ENCODE data around the gene KCNQ1. TPM values are rescaled to one million over a fixed set of nuclear protein-coding genes. Genes with fewer than 3 reads are reported as not detected.

Gene KCNQ1
- total and polyA plus RNA-seq, 2 donors (not counting 3 experiments of a cell fraction or from before 2014, with no cell fraction given), result 0.07 to 0.09 TPM

DNA sequence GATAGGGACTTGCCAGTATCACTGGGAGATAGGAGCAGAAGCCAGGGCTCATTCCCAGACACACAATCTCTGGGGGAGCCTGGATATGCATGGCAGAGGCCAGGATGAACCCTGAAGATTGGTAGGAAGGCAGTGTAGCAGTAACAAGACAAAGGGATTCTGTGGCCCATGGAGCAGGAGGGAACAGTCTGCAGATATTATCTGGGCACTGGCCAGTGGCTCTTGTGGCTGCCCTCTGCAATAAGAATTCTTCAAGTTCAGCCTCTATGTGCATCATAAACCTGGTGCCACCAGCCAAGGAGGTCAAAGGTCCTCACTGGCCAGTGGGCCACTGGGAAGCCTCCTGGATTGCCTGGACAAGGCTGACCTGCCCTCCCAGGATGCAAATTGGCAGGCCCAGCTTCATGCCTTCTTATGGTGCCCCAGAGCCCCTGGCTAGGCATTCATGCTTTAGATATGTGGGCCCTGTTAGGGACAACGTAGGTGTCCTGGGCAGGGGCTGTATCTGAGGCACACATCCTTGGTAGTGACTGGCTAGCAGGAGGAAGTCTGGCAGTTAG lies 225.8 kb downstream of the KCNQ1 start:
- intact Hi-C loops (cut with micrococcal nuclease) (no loop called here), dilution Hi-C loops (cut with MboI; ENCODE audit: extremely low pct_ligation_motif_present, low sequenced_read_pairs) (no loop called here)
- H3K4me3 ChIP-seq (replicated peaks in 1 of 3; ENCODE audit: insufficient read depth in 1 of 3, low read depth in 1 of 3, low read length in 3 of 3), result no peak overlapping the region
- H3K9me1 ChIP-seq (replicated peaks; ENCODE audit: control insufficient read depth, extremely low read depth, insufficient read depth, low read length), result no peaks in the 10 kb centered on the region
- POLR2A ChIA-PET, result no interaction called here
- CTCF ChIA-PET, result no interaction called here
- H3K27ac ChIP-seq (ENCODE audit: insufficient read depth, low read depth, low read length), result no peak overlapping the region
- no peaks in the 10 kb centered on the region for H3K9me3 ChIP-seq (replicated peaks; ENCODE audit: control insufficient read depth, insufficient read depth, low read length)
- H3K27me3 ChIP-seq (ENCODE audit: control insufficient read depth in 2 of 2, insufficient read depth in 2 of 2, low read length in 2 of 2), result no peaks in the 10 kb centered on the region
- H3K79me2 ChIP-seq (ENCODE audit: control insufficient read depth, insufficient read depth, low read length), result no peaks in the 10 kb centered on the region
- H3K4me2 ChIP-seq (ENCODE audit: insufficient read depth, low read length), result no peak overlapping the region
- no peak overlapping the region for H2AFZ ChIP-seq (ENCODE audit: low read depth, low read length)
- H3K9ac ChIP-seq (replicated peaks; ENCODE audit: extremely low read depth, insufficient read depth, low read length), result no peak overlapping the region
- BruUV-seq (replicated peaks), result no TSS peak
- TF ChIP-seq FOS (IDR thresholded peaks at IDR 0.05; ENCODE audit: borderline replicate concordance, insufficient read depth, low read length), result no peak
- TF ChIP-seq, protein P1, sequence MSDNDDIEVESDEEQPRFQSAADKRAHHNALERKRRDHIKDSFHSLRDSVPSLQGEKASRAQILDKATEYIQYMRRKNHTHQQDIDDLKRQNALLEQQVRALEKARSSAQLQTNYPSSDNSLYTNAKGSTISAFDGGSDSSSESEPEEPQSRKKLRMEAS (IDR thresholded peaks at IDR 0.05; ENCODE audit: insufficient read depth, insufficient read length), result no peak
- no peak for TF ChIP-seq POLR2A (IDR thresholded peaks at IDR 0.05; ENCODE audit: low read depth, low read length)
- TF ChIP-seq, protein P2, sequence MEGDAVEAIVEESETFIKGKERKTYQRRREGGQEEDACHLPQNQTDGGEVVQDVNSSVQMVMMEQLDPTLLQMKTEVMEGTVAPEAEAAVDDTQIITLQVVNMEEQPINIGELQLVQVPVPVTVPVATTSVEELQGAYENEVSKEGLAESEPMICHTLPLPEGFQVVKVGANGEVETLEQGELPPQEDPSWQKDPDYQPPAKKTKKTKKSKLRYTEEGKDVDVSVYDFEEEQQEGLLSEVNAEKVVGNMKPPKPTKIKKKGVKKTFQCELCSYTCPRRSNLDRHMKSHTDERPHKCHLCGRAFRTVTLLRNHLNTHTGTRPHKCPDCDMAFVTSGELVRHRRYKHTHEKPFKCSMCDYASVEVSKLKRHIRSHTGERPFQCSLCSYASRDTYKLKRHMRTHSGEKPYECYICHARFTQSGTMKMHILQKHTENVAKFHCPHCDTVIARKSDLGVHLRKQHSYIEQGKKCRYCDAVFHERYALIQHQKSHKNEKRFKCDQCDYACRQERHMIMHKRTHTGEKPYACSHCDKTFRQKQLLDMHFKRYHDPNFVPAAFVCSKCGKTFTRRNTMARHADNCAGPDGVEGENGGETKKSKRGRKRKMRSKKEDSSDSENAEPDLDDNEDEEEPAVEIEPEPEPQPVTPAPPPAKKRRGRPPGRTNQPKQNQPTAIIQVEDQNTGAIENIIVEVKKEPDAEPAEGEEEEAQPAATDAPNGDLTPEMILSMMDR (IDR thresholded peaks at IDR 0.05; ENCODE audit: extremely low read depth in 1 of 2, insufficient read depth in 1 of 2, low read depth in 1 of 2, low read length in 2 of 2), result no peak
- no peak for TF ChIP-seq GATA2 (IDR thresholded peaks at IDR 0.05; ENCODE audit: insufficient read depth, insufficient read length, low read depth, low read length)
- no peak for TF ChIP-seq JUN (IDR thresholded peaks at IDR 0.05; ENCODE audit: borderline replicate concordance, insufficient read depth, insufficient read length, low read depth)
- no peak for TF ChIP-seq MYC (IDR thresholded peaks at IDR 0.05; ENCODE audit: low read depth, low read length)
- no peak for TF ChIP-seq EZH2 (IDR thresholded peaks at IDR 0.05; ENCODE audit: borderline replicate concordance, low read depth, low read length, severe bottlenecking)
- no peak for TF ChIP-seq POLR2AphosphoS5 (IDR thresholded peaks at IDR 0.05; ENCODE audit: insufficient read depth, low read depth, low read length)
- FAIRE-seq (no peak), DNase-seq (ENCODE audit: low read depth, low spot score) (no peak)
- no peaks in the 10 kb centered on the region for H3K36me3 ChIP-seq (ENCODE audit: control insufficient read depth in 2 of 2, extremely low read depth in 1 of 2, insufficient read depth in 2 of 2, low read length in 2 of 2)
- no peaks in the 10 kb centered on the region for H4K20me1 ChIP-seq (replicated peaks; ENCODE audit: control insufficient read depth, extremely low read depth, insufficient read depth, low read length)
- no peaks in the 10 kb centered on the region for H3K4me1 ChIP-seq (ENCODE audit: control insufficient read depth, extremely low read depth, insufficient read depth, low read length)
